ENCODE results near the gene BARX2.

The BARX2 gene

DNA sequence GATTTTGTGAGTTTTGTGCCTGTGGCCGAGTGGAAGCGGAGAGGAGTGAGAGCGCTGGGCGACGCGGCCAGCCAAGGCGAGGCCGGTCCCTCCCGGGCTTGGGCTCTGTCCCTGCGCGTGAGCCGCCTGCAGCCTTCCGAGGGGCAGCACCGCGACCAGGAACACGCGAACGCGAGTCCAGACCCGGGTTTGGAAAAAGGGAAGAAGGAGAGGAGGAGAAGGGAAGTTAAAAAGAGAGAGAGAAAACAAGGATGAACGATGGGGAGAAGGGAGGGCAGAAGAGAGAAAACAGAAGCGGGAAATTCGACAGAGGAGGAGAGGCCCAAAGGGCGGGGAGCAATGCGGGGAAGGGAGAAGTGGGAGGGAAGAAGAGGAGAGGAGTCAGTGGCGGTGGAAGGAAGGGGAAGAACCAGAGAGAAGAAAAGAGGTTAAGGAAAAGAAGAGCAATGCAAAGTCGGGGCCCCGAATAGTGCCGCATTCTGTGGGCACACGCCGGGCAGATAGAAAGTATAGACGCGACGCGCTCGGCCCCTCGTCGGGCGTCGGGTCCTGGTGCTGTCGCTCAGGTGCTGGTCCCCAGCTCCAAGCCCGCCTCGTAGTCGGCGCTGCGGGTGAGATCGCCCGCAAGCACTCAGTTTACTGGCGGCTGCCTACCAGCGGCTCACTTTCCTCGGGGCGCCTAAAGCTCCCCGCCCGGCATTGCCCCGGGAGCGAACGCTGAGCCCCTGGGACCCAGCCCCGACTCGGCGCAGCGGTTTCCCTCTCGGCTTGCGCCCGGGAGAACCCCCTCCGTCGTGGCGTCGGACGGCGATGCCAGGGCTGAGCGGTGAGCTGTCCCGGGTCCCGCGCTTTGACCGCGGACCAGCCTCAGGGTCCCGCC lies 2.8 kb upstream of the BARX2 start:
- in situ Hi-C loops (cut with MboI; ENCODE audit: low sequenced_read_pairs), result loop anchor here (25.0 kb wide), 1 partner anchor 364 kb away; no protein-coding TSS in a partner anchor

DNA sequence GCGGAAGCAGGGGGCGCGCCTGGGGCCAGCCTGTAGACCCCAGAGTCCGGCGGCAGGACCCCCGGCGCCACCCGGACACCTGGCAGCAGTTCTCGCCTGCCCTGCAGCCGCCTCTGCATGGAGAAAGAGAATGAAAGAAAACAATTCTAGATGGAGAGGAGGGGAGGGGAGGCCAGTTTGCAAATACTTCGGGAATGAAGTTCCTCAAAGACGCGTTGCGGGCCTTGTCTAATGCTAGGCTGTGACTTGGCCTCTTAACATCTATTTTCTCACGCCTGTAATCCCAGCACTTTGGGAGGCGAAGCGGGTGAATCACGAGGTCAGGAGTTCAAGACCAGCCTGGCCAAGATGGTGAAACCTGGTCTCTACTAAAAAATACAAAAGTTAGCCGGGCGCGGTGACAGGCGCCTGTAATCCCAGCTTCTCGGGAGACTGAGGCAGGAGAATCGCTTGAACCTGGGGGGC lies 2.1 kb upstream of the BARX2 start:
- in situ Hi-C loops (cut with MboI; ENCODE audit: low sequenced_read_pairs), result loop anchor here (25.0 kb wide), 1 partner anchor 364 kb away; no protein-coding TSS in a partner anchor

DNA sequence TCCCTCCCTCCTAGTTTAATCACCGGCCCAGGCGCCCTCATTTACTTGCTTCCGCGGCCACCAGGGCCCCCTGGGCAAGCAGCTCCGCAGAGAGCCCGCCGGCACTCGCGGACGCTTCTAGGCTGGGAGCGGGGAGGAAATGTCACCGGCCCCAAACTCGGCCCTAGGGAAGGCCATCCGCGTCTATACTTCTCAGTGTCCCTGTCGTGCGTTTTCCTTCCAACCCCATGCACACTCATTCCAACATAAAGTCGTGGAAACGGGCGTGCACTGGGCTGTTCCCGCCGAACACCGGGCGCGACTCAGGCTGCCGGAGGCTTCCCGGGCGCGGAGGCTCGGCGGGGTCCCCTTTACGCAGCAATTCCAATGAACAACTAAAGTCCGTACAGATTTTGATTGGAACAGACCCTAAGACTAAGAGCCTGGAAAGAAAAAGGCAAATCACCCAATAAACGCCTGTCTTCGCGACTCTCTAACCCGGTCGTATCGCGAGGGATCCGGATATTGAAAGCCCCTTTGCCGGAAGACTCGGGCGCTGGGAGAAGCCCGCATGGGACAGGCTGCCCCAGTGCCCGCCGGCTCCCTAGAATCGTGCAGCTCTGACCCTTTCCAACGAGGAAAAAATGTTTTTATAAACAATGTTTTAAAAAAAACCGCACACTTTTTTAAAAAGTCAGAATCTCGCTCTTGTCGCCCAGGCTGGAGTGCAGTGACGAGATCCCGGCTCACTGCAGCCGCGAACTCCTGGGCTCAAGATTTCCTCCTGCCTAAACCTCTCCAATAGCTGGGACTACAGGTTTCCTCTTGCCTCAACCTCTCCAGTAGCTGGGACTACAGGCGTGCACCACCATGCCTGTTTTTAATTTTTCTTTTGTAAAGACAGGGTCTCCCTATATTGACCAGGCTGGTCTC lies 1.3 kb upstream of the BARX2 start:
- in situ Hi-C loops (cut with MboI; ENCODE audit: low sequenced_read_pairs), result loop anchor here (25.0 kb wide), 1 partner anchor 363 kb away; no protein-coding TSS in a partner anchor

DNA sequence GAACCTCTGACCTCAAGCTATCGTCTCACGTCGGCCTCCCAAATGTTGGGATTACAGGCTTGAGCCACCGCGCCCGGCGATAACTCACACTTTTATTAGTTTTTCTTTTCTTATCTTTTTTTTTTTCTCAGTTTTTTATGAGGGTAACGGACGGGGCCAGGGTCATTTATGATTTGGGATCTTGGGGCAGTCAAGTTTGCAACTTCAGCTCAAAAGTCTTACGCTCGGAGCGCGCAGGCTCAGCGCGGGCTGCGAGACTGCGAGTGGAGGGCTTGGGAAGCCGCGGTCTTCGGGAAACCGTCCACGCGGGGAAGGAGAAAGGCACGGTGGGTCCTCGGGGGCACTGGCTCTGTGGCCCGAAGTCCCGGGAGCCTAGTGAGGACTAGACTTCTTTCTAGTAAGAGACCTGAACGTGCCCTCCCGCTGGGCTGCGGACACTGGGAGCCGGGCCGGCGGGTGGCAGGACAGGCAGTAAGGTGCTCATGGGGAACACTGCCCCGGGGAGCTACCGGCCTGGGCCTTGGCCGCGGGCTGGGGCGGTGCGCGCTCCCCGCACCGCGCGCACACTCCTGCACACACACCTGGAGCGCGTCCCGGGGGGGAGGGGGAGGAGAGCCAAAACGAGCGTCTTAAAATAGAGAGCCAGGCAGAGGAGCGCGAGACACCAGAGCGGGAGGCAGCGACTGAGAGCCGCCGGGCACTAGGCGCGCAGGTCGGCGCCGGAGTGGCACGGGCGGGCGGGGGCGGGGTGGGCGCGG lies 476 bp upstream of the BARX2 start:
- in situ Hi-C loops (cut with MboI; ENCODE audit: low sequenced_read_pairs), result loop anchor here (25.0 kb wide), 1 partner anchor 362 kb away; no protein-coding TSS in a partner anchor

DNA sequence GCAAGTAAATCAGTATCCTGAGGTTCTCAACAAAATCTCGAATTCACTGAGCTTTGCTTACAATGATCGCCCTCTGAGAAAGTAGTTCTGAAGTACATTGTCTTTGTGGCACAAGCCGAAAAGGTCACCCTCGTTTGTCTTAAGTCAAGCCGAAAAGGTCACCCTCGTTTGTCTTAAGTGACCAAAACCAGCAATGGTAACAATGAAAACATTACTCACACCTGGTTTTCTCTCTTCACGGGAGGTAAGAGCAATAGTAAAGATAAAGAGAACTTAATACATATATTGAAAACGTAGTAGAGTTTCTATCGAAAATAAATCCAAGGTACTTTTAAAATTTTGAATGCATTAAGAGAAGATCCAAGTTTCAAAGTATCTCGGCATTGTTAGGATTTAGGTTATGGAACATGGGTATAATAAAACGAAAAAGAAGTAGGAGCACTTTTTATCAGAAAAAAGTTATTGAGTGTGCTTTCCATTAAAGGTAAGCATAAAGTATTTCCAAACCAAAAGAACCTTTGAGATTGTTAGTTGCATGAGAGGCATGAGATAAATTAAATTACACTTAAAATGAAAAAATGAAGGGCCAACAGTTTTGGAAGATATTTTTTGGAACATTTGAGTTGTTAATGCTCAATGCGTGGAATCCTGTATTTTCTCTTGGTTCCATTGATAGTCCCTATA lies 1.2 kb downstream of the BARX2 start:
- in situ Hi-C loops (cut with MboI; ENCODE audit: low sequenced_read_pairs), result no loop called here

DNA sequence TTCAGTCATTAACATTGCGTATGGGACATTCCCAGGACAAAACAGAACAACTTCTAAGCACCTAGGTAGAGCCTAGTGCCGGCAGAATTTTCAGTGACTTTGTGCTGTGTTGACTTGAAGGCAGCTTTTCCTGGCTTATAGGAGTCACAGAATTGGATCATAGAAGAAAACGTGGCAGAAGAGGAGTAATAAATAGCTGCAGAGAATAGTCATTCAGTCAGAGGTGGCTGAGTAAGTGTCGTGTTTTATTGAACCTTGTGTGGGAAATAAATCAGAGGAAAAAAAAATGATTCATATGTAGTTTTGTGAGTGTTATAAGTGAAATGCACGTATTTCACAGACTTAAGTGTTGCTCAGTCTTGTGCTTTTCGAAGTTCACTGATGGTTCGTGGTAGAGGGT lies 2.1 kb downstream of the BARX2 start:
- in situ Hi-C loops (cut with MboI; ENCODE audit: low sequenced_read_pairs), result no loop called here

DNA sequence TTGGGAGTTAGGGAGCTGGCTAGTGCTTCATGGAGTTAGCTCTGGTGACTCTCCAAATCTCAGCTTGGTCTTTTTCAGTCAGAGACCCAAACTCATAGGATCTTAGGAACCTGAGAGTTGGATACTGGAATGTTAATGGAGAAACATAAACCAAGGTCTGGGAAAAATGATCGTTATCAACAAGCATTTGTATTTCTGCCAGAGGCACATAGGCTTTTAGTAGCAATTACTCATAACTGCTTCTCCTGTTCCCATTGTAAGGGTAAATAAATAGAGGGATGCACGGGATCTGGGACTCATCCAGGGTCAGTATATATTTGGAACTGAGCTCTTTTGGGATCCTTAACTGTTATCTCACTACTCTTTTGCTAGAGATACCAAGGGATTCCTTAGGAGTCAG lies 4.8 kb downstream of the BARX2 start:
- in situ Hi-C loops (cut with MboI; ENCODE audit: low sequenced_read_pairs), result no loop called here

DNA sequence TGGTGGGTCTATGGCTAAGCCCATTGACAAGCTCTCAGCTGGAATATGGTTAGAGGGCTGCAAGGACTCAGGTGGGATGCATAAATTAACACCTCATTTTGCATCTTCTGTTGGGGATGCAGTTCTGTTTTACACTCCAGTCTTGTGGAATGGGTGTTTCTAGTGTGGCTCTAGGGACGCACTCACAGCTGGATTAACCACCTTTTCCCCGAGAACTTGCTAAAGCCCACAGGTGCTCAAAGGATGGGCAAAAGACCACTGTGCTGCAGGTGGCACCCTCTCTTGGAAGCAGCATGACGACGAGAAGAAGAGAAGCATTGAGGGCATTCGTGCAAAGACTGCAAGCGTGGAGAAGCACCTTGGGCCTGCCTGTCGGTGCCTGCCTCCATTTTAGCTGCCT lies 6.9 kb downstream of the BARX2 start:
- in situ Hi-C loops (cut with MboI; ENCODE audit: low sequenced_read_pairs), result no loop called here

DNA sequence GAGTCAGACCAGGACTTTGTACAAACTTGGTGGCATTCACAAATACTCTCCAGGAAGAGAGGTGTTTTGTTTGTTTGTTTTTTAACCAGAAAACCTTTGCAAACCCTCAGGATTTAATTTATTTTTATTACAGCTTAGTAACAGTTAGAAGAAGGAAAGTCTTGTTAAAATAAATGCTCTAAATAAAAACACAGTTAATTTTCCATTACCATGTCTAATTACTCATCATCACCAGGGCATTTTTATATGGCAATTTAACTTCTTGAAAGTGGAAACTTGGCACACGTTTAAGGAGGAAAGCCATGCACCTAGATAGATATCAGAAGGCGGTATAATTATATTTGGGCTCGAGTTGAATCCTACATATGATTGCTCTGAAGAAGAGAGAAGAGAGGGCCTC lies 7.4 kb downstream of the BARX2 start:
- in situ Hi-C loops (cut with MboI; ENCODE audit: low sequenced_read_pairs), result no loop called here

DNA sequence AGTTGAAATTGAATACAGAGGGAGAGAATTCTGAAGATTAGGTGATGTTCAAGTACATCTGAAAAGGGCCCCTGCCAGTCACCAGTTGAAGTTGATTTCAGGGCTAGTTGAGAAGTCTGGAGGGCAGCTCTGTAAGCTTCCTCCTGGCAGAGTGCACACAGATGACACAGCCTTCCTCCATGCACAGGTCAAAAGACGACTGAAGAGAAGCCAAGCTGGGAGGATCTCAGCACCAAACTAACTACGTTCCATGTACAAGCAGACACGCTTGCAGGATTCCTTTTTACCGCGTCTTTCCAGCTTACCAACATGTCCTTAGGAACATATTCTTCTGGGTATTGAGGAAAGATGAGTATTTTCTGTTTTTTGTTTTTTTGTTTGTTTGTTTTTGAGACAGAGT lies 7.9 kb downstream of the BARX2 start:
- in situ Hi-C loops (cut with MboI; ENCODE audit: low sequenced_read_pairs), result no loop called here

DNA sequence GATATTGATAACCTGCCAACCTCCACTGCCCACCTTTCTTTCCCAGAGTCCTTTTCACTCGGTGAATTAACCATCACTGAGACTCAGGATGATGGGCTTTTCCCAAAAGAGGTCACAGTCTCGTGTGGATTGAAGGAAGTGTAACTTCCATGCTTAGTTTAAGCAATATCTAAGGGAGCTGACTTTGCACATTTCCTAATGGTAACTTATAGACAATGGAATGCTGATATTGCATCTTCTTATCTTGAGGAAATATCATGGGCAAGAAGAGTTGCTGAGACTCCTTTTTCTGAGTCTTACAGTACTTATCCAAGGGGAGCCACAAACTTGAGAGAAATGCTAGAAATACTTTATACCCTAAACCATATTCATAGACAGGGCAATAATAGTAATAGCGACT lies 8.8 kb downstream of the BARX2 start:
- in situ Hi-C loops (cut with MboI; ENCODE audit: low sequenced_read_pairs), result no loop called here

DNA sequence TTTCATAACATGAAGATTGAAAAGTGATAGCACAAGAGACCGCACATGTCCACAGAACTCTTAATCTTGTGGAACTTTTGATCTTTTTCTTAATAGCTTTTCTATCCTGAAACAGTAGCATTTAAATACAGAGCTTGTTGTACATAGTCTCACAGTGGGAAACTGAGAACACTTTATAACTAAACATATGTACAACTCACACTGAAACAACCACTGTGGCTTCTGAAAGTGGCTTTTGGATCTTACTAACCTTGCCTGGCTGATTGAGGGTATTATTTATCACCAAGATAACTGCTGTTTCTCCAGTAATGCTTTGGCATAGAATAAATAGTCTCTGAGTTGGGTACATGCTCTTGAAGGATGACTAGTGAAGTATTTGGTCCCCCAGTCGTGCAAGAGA lies 10.2 kb downstream of the BARX2 start:
- in situ Hi-C loops (cut with MboI; ENCODE audit: low sequenced_read_pairs), result no loop called here

DNA sequence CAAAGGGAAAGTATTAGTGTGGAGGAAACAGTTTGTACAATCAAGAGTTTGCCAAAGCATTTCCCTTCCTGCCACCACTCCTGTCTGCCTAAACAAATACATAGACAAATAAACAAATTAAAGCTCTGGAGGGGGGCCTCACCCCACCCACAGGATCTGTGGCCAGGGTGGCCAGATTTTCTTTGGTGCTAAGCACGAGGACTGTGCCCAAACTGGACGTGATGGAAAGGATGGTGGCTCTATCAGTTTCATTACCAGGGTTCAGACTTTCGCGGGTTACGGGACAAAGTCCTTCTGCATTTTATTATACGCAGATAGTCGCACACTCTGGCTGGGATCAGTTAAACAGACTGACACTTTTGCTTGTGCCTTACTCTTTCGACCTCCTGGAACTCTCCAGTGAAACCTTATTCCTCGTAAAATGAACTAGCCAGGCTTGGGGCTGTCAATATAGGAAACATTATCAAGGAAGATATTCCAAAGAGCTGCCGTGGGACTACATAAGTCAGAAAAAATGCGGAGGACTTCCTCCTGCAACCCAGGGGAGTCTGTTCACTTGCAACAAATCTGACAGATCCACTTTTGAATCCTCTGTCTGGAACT lies 11.2 kb downstream of the BARX2 start:
- in situ Hi-C loops (cut with MboI; ENCODE audit: low sequenced_read_pairs), result no loop called here

DNA sequence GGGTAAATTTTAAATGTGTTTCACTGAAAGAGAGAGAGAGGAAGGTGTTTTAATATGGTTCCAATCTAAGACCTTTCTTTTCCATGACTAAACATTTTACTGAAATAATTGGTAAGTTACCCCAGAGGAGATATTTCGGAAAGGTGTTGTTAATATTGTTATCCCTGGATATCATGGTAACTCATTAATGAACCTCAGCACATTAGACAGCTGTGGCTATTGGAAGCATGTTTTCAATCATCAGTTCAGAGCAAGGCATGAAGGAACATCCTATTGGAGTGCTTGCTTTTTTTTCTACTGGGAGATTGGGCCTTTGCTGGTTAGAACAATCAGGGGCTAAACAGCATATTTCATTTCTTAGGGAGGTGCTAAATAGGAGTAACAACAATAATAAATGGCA lies 11.8 kb downstream of the BARX2 start:
- in situ Hi-C loops (cut with MboI; ENCODE audit: low sequenced_read_pairs), result no loop called here

DNA sequence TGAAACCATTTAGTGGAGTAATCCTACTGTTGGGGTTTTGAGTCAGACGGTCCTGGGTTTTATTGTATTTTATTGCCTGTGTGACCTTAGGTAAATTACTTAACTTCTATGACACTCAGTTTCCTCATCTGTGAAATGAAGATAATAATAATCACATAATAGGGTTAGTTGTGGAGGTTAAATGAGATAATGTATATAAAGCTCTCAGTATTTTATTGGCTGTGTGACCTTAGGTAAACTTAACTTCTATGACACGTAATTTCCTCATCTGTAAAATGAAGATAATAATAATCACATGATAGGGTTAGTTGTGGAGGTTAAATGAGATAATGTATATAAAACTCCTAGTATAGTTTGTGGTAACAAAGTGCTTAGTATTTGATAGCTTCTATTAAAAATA lies 13.2 kb downstream of the BARX2 start:
- in situ Hi-C loops (cut with MboI; ENCODE audit: low sequenced_read_pairs), result no loop called here

DNA sequence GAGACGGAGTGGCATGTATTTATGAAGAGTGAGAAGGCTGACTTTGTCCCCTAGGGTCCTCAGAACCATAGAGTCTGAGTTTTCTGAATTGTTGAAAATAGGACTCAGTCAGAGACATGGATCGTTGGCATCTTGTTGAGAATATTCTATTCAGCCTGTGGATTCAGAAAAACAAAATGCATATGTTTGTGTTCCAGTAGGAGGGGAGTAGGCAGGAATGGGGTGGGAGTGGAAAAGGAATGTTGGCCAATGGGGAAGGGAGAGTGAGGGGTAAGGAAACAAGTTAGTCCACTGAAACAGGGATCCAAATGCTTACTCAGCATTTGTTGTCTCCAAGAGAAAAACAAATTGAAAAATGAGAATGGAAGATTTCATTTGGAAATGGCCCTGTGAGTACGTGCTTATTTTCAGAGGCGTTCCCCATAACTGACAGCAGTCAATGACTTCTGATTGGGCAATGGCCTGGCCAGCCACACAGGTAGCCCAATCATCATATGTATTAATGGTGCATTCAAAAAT lies 14.7 kb downstream of the BARX2 start:
- in situ Hi-C loops (cut with MboI; ENCODE audit: low sequenced_read_pairs), result no loop called here

DNA sequence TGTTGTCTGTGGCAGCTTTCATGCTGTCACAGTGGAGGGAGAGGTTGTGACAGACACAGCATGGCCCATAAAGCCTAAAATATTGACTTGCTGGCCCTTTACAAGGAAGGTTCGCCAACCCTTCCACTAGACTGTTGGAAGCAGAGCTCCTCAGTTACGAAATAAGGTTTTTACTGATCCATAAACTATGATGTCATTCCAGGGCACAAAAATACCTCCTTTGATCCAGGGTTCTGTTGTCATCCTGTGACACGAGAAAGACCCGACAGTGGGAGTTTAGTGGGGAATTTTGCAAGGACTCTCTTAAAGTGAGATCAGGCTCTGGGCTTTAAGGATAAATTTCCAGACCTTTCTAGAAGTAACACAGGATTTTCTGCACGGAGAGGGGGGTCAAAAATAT lies 15.7 kb downstream of the BARX2 start:
- in situ Hi-C loops (cut with MboI; ENCODE audit: low sequenced_read_pairs), result no loop called here

DNA sequence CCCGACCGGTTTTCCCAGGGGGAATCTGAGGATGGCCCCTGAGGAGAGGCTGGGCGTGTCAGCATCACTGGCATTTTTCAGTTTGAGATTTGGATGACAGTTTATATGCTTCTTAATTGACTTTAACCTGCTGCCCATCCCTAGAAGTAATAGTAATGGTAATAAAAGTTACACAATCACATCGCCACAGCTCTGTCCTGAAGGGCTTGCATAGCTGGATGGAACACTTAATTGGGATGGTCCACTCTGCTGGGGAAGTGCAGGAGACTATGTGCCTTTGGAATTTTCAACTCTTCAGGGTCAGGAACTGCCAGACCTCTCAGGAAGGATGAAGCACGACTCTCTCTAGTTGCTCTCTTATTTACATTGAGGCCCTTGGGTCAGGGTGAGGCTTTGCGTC lies 16.2 kb downstream of the BARX2 start:
- in situ Hi-C loops (cut with MboI; ENCODE audit: low sequenced_read_pairs), result no loop called here

DNA sequence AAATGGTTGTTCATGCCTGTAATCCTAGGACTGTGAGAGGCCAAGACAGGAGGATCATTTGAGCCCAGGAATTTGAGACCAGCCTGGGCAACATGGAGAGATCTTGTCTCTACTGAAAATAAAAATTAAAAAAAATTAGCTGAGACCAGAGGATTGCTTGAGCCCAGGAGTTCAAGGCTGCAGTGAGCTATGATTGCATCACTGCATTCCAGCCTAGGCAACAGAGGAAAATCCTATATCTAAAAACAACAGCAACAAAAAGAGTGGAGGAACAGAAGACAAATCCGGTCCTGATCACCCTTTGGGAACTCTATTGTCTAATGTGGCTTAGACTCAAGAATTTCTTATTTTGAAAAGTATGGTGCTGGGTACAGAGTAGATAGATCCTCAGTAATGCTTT lies 17.3 kb downstream of the BARX2 start:
- in situ Hi-C loops (cut with MboI; ENCODE audit: low sequenced_read_pairs), result no loop called here

DNA sequence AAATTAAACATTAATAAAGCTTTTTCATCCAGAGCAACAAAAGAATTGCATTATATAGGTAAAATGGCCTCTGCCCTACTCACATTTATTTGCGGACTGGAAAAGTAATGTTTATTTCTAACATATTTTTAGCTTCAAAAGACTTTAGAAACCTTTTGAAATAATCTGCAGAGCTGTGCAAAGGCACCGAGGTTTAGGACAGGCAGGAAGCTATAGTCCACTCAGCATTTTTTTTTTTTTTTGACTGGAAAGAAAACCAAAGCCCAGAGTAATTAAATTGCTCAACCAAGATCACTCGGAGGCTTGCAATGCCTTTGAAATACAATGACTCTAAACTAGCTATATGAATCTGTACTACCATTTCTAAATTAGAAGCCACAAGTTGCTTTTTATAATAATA lies 19.1 kb downstream of the BARX2 start:
- in situ Hi-C loops (cut with MboI; ENCODE audit: low sequenced_read_pairs), result no loop called here
